Endothelial cell of umbilical vein (primary cell): Measurements from ENCODE around the gene ZNF496. TPM values are rescaled to one million over a fixed set of nuclear protein-coding genes. Genes with fewer than 3 reads are reported as not detected.

ENCODE experiments used
- BruUV-seq: library from RNA; stranded (reverse); fragments of 400-500 nt; replicated peaks from 2 replicates; lab custom pipeline; 2021; lab: Mats Ljungman, UMichigan
- CTCF ChIA-PET: fragments of 300-600, 350-600 bp; sonication (Branson Sonifier 250); formaldehyde crosslinking; loops from one replicate; lab custom pipeline; 2021; ENCODE audit warnings: antibody characterized with exemption, inconsistent platforms; lab: Charles Lee
- POLR2A ChIA-PET: fragments of 300-600, 350-600 bp; sonication (Branson Sonifier 250); formaldehyde crosslinking; loops from one replicate; lab custom pipeline; 2021; ENCODE audit warnings: antibody characterized with exemption, inconsistent platforms; lab: Charles Lee
- DNase-seq: peaks from one replicate; pipeline ENCODE4 v3.0.0-alpha.2; 2011; ENCODE audit warnings: low read depth, low spot score
- FAIRE-seq: peaks from 2 replicates; lab custom pipeline; 2011; peaks lifted over from hg19 to GRCh38; lab: Jason Lieb, UNC
- H2AFZ ChIP-seq: 2 replicates; pipeline ENCODE4 v1.6.0; 2012; ENCODE audit warnings: low read depth, low read length, control low read depth, inconsistent platforms
- H3K27ac ChIP-seq: 2 replicates; pipeline ENCODE4 v1.5.1; 2011; ENCODE audit warnings: low read depth, mild to moderate bottlenecking, control low read depth, low read length, moderate library complexity; ENCODE audit not compliant: insufficient read depth
- H3K27me3 ChIP-seq, 2 experiments: 2 replicates each; pipeline versions ENCODE4 v1.6.0 to v1.6.1; 2011; ENCODE audit warnings: low read length in 2 of 2, mixed read lengths in 1 of 2; ENCODE audit not compliant: control insufficient read depth in 2 of 2, insufficient read depth in 2 of 2
- H3K36me3 ChIP-seq, 2 experiments: 2 replicates in 1 of 2; 3 replicates in 1 of 2; pipeline ENCODE4 v1.5.1; 2011; ENCODE audit warnings: low read length in 2 of 2, mild to moderate bottlenecking in 1 of 2, moderate library complexity in 1 of 2; ENCODE audit not compliant: control insufficient read depth in 2 of 2, insufficient read depth in 2 of 2; ENCODE audit errors: extremely low read depth in 1 of 2
- H3K4me1 ChIP-seq: 3 replicates; pipeline ENCODE4 v1.5.1; 2011; ENCODE audit warnings: mild to moderate bottlenecking, low read length; ENCODE audit not compliant: control insufficient read depth, insufficient read depth; ENCODE audit errors: extremely low read depth
- H3K4me2 ChIP-seq: 2 replicates; pipeline ENCODE4 v1.6.1; 2011; ENCODE audit warnings: low read length, control low read depth, mixed read lengths; ENCODE audit not compliant: insufficient read depth
- H3K4me3 ChIP-seq, 3 experiments: fragments of 200-600 bp in 1 of 3; sonication (generic), shearing (Covaris generic) in 1 of 3; replicated peaks in 1 of 3; 2 replicates each; pipeline ENCODE4 v1.5.1; 2011 to 2016; ENCODE audit warnings: control low read depth in 3 of 3, low read length in 3 of 3, mild to moderate bottlenecking in 2 of 3, inconsistent platforms in 1 of 3, low read depth in 1 of 3, moderate library complexity in 1 of 3; ENCODE audit not compliant: insufficient read depth in 1 of 3
- H3K79me2 ChIP-seq: 2 replicates; pipeline ENCODE4 v1.6.0; 2012; ENCODE audit warnings: low read length, inconsistent platforms; ENCODE audit not compliant: control insufficient read depth, insufficient read depth
- H3K9ac ChIP-seq: replicated peaks from 2 replicates; pipeline ENCODE3; 2011; ENCODE audit warnings: low read length, control low read depth; ENCODE audit not compliant: insufficient read depth; ENCODE audit errors: extremely low read depth
- H3K9me1 ChIP-seq: replicated peaks from 3 replicates; pipeline ENCODE4 v1.6.0; 2011; ENCODE audit warnings: mild to moderate bottlenecking, low read length; ENCODE audit not compliant: control insufficient read depth, insufficient read depth; ENCODE audit errors: extremely low read depth
- H3K9me3 ChIP-seq: replicated peaks from 2 replicates; pipeline ENCODE4 v1.5.1; 2012; ENCODE audit warnings: low read length, inconsistent platforms; ENCODE audit not compliant: control insufficient read depth, insufficient read depth
- H4K20me1 ChIP-seq: replicated peaks from 2 replicates; pipeline ENCODE3; 2011; ENCODE audit warnings: mild to moderate bottlenecking, low read length; ENCODE audit not compliant: control insufficient read depth, insufficient read depth; ENCODE audit errors: extremely low read depth
- CTCF ChIP-seq, 2 donors: IDR thresholded peaks; 1 replicate in 1 of 2; 2 replicates in 1 of 2; pipeline ENCODE4 v1.5.1; 2011; ENCODE audit warnings: low read length in 2 of 2, mild to moderate bottlenecking in 2 of 2, moderate library complexity in 2 of 2, control low read depth in 1 of 2, inconsistent platforms in 1 of 2, low read depth in 1 of 2; ENCODE audit not compliant: insufficient read depth in 1 of 2; ENCODE audit errors: extremely low read depth in 1 of 2
- EZH2 ChIP-seq: IDR thresholded peaks from 2 replicates; pipeline ENCODE4 v1.6.1; 2012; ENCODE audit warnings: borderline replicate concordance, low read depth, mild to moderate bottlenecking, moderate library complexity, low read length, inconsistent platforms; ENCODE audit not compliant: severe bottlenecking
- FOS ChIP-seq: IDR thresholded peaks from 2 replicates; pipeline ENCODE4 v1.6.1; 2011; ENCODE audit warnings: mild to moderate bottlenecking, low read length, moderate library complexity, borderline replicate concordance; ENCODE audit not compliant: insufficient read depth
- GATA2 ChIP-seq: IDR thresholded peaks from 2 replicates; pipeline ENCODE4 v1.7.0; 2011; ENCODE audit warnings: low read depth, mild to moderate bottlenecking, moderate library complexity, mixed read lengths, low read length; ENCODE audit not compliant: insufficient read length, insufficient read depth
- JUN ChIP-seq: IDR thresholded peaks from 2 replicates; pipeline ENCODE4 v1.6.1; 2011; ENCODE audit warnings: borderline replicate concordance, low read depth; ENCODE audit not compliant: insufficient read length, insufficient read depth
- MAX ChIP-seq: IDR thresholded peaks from 2 replicates; pipeline ENCODE4 v1.6.1; 2011; ENCODE audit not compliant: insufficient read depth, insufficient read length
- MYC ChIP-seq: IDR thresholded peaks from one replicate; pipeline ENCODE4 v1.6.1; 2011; ENCODE audit warnings: mild to moderate bottlenecking, low read depth, low read length
- POLR2AphosphoS5 ChIP-seq: IDR thresholded peaks from 2 replicates; pipeline ENCODE4 v1.6.1; 2012; ENCODE audit warnings: low read depth, mild to moderate bottlenecking, control low read depth, low read length, moderate library complexity; ENCODE audit not compliant: insufficient read depth
- dilution Hi-C: fragments of 300-500 bp; cut with MboI; formaldehyde crosslinking; loops from one replicate; pipeline ENCODE4 v1.15.0; 2019; ENCODE audit warnings: low sequenced_read_pairs; ENCODE audit not compliant: extremely low pct_ligation_motif_present
- intact Hi-C: fragments of 100-400 bp; cut with micrococcal nuclease; formaldehyde crosslinking; loops from one replicate; pipeline ENCODE4 v1.10.0; 2022
- polyA plus RNA-seq, 4 experiments: library from polyadenylated mRNA; depleted of rRNA in 3 of 4; stranded (reverse) in 3 of 4; unstranded in 1 of 4; fragments of >200 nt; gene quantifications; 2 replicates each; pipeline versions ENCODE4 v1.2.1 to v1.2.3, GENCODE V29; 2011 to 2012; ENCODE audit warnings: missing spikeins in 1 of 4
- total RNA-seq: library from RNA; stranded (reverse); gene quantifications from 2 replicates; pipeline ENCODE4 v1.2.3, GENCODE V29; 2021

ZNF496 gene
- total and polyA plus RNA-seq, 2 donors (not counting 3 experiments of a cell fraction or from before 2014, with no cell fraction given), result 22.4 to 46.0 TPM

GRCh38 chr1:247322849-247323586, 8.6 kb downstream of the ZNF496 start:
- CTCF ChIA-PET, result no interaction called here

GRCh38 chr1:247322442-247322841, 9.2 kb downstream of the ZNF496 start:
- no peak for FAIRE-seq
- no peak overlapping the region for H3K4me3 ChIP-seq
- POLR2A ChIA-PET, result no interaction called here
- H3K4me2 ChIP-seq, result no peak overlapping the region
- peaks cover 8 to 21% of the 10 kb centered on the region in 2 experiments for H3K36me3 ChIP-seq
- no peak overlapping the region for H3K27ac ChIP-seq
- no peaks in the 10 kb centered on the region for H3K9me1 ChIP-seq
- DNase-seq, result no peak
- H3K9ac ChIP-seq, result no peak overlapping the region
- TF ChIP-seq POLR2AphosphoS5 (no peak), GATA2 (no peak), EZH2 (no peak), CTCF (IDR thresholded peaks at IDR 0.05; ENCODE audit: extremely low read depth in 1 of 2, insufficient read depth in 1 of 2, low read depth in 1 of 2, low read length in 2 of 2) (no peak), JUN (no peak), FOS (no peak), MAX (no peak)
- H3K27me3 ChIP-seq, result no peaks in the 10 kb centered on the region
- CTCF ChIA-PET, result no interaction called here
- H2AFZ ChIP-seq, result no peak overlapping the region
- intact Hi-C loops (no loop called here), dilution Hi-C loops (no loop called here)
- no peaks in the 10 kb centered on the region for H3K9me3 ChIP-seq
- BruUV-seq, result no TSS peak
- H3K79me2 ChIP-seq, result peaks cover 5% of the 10 kb centered on the region
- peaks cover 4% of the 10 kb centered on the region for H3K4me1 ChIP-seq
- no peaks in the 10 kb centered on the region for H4K20me1 ChIP-seq

More at GRCh38 chr1:247322849-247323586, 8.6 kb downstream of the ZNF496 start:
- dilution Hi-C loops (no loop called here), intact Hi-C loops (no loop called here)
- Histone ChIP-seq H3K4me2 (no peak overlapping the region), H3K9me3 (no peaks in the 10 kb centered on the region), H3K27me3 (no peaks in the 10 kb centered on the region), H3K4me3 (no peak overlapping the region), H3K9me1 (no peaks in the 10 kb centered on the region), H3K9ac (no peak overlapping the region), H3K36me3 (peaks cover 8 to 20% of the 10 kb centered on the region in 2 experiments), H2AFZ (no peak overlapping the region), H3K79me2 (peaks cover 5% of the 10 kb centered on the region), H3K4me1 (peaks cover 4% of the 10 kb centered on the region), H3K27ac (no peak overlapping the region), H4K20me1 (no peaks in the 10 kb centered on the region)
- DNase-seq (no peak), FAIRE-seq (peak; percentile 52)
- no peak for TF ChIP-seq MYC
- TF ChIP-seq JUN, result no peak
- TF ChIP-seq EZH2, result no peak
- no peak for TF ChIP-seq POLR2AphosphoS5
- no TSS peak for BruUV-seq
- POLR2A ChIA-PET, result no interaction called here
